A673 (cell line): ENCODE measurements around the gene C2CD3. TPM values are rescaled to one million over a fixed set of nuclear protein-coding genes. Genes with fewer than 3 reads are reported as not detected.

Experiments
- BruUV-seq: library from RNA; stranded (reverse); fragments of 400-500 nt; replicated peaks from 2 replicates; lab custom pipeline; 2021; lab: Mats Ljungman, UMichigan
- CTCF ChIA-PET: fragments of 300-600 bp; sonication (Branson Sonifier 250); formaldehyde crosslinking; loops from one replicate; lab custom pipeline; 2022; ENCODE audit warnings: antibody characterized with exemption; lab: Charles Lee
- POLR2A ChIA-PET: fragments of 300-600 bp; sonication (Branson Sonifier 250); formaldehyde crosslinking; loops from one replicate; lab custom pipeline; 2022; ENCODE audit warnings: antibody characterized with exemption; ENCODE audit not compliant: low non-redundant PET; lab: Charles Lee
- DNase-seq: peaks from one replicate; pipeline ENCODE4 v3.0.0-alpha.2; 2015; ENCODE audit warnings: low spot score
- H3K27ac ChIP-seq: fragments of 200-600 bp; sonication (generic); 2 replicates; pipeline ENCODE4 v1.5.1; 2016; ENCODE audit warnings: mixed run types, low read depth, mild to moderate bottlenecking, mixed read lengths, antibody characterized with exemption, low read length; ENCODE audit not compliant: poor library complexity, severe bottlenecking
- H3K27me3 ChIP-seq: fragments of 200-600 bp; sonication (generic); replicated peaks from 2 replicates; pipeline ENCODE4 v1.6.1; 2017; ENCODE audit warnings: mixed run types, low read depth, mild to moderate bottlenecking, mixed read lengths, antibody characterized with exemption, low read length; ENCODE audit not compliant: insufficient read depth, poor library complexity
- H3K36me3 ChIP-seq: fragments of 200-600 bp; sonication (generic); 2 replicates; pipeline ENCODE4 v1.6.1; 2016; ENCODE audit warnings: mixed run types, mild to moderate bottlenecking, mixed read lengths, antibody characterized with exemption, low read length; ENCODE audit not compliant: insufficient read depth, poor library complexity, severe bottlenecking
- H3K4me1 ChIP-seq: fragments of 200-600 bp; sonication (generic); 2 replicates; pipeline ENCODE4 v1.6.1; 2017; ENCODE audit warnings: mixed run types, mild to moderate bottlenecking, mixed read lengths, antibody characterized with exemption, low read length; ENCODE audit not compliant: insufficient read depth, poor library complexity, severe bottlenecking
- H3K4me3 ChIP-seq: fragments of 200-600 bp; sonication (generic); 2 replicates; pipeline ENCODE4 v1.5.1; 2016; ENCODE audit warnings: low read depth, mixed run types, mild to moderate bottlenecking, mixed read lengths, low read length; ENCODE audit not compliant: poor library complexity, severe bottlenecking
- H3K9me3 ChIP-seq: fragments of 200-600 bp; sonication (generic); 2 replicates; pipeline ENCODE4 v1.6.1; 2016; ENCODE audit warnings: mixed run types, low read depth, mild to moderate bottlenecking, mixed read lengths, antibody characterized with exemption, low read length; ENCODE audit not compliant: poor library complexity, severe bottlenecking
- EZH2 ChIP-seq: fragments of 200-600 bp; sonication (generic); IDR thresholded peaks from 2 replicates; pipeline ENCODE4 v1.6.1; 2017; ENCODE audit warnings: borderline replicate concordance, low read depth, mild to moderate bottlenecking, mixed read lengths, antibody characterized with exemption, low read length; ENCODE audit not compliant: poor library complexity, severe bottlenecking
- intact Hi-C: fragments of 100-400 bp; cut with micrococcal nuclease; formaldehyde crosslinking; loops from one replicate; pipeline ENCODE4 v1.10.0; 2022; ENCODE audit not compliant: unreplicated experiment
- total RNA-seq: library from RNA; stranded (reverse); gene quantifications from 2 replicates; pipeline ENCODE4 v1.2.3, GENCODE V29; 2021
- TF ChIP-seq, protein P1 (sequence below): fragments of 300-800, 200-600 bp; sonication (generic); conservative IDR thresholded peaks from 2 replicates; pipeline ENCODE4 v1.5.1; 2017; ENCODE audit warnings: low read depth, mild to moderate bottlenecking, antibody characterized with exemption, low read length, moderate library complexity, mixed read lengths

C2CD3 gene
- total RNA-seq, 1 experiment from 2014 or later = 49.1 TPM

DNA sequence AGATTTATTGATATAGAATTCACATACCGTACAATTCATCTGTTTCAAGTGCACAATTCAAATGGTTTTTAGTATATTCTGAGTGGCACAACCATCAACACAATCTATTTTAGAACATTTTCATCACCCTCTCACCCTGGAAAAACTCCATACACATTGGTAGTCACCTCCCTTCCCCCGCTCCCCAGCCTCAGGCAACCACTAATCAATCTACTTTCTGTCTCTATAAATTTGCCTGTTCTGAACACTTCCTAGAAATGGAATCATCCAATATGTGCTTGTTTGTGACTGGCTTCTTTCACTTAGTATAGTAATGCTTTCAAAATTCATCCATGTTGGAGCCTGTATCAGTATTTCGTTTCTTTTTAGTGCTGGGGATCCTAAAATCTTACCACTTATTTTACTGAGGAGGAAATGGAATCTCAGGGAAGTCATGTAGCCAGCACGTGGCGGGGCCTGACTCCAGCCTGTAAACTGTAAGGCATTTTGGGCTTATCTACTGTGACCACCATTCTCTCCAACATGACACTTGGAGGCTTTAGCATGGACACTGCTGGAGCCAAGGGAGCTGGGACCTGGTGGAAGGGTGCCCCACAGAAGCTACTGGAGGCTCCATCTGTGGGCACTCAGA lies 161.0 kb downstream of the C2CD3 start:
- Histone ChIP-seq H3K36me3 (no peaks in the 10 kb centered on the region), H3K9me3 (no peaks in the 10 kb centered on the region), H3K27ac (no peak overlapping the region), H3K27me3 (no peaks in the 10 kb centered on the region), H3K4me1 (no peaks in the 10 kb centered on the region), H3K4me3 (no peak overlapping the region)
- ChIA-PET POLR2A (no interaction called here), CTCF (no interaction called here)
- intact Hi-C loops = no loop called here
- TF ChIP-seq EZH2 = no peak
- TF ChIP-seq, protein P1, sequence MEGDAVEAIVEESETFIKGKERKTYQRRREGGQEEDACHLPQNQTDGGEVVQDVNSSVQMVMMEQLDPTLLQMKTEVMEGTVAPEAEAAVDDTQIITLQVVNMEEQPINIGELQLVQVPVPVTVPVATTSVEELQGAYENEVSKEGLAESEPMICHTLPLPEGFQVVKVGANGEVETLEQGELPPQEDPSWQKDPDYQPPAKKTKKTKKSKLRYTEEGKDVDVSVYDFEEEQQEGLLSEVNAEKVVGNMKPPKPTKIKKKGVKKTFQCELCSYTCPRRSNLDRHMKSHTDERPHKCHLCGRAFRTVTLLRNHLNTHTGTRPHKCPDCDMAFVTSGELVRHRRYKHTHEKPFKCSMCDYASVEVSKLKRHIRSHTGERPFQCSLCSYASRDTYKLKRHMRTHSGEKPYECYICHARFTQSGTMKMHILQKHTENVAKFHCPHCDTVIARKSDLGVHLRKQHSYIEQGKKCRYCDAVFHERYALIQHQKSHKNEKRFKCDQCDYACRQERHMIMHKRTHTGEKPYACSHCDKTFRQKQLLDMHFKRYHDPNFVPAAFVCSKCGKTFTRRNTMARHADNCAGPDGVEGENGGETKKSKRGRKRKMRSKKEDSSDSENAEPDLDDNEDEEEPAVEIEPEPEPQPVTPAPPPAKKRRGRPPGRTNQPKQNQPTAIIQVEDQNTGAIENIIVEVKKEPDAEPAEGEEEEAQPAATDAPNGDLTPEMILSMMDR = no peak
- no peak for DNase-seq
- BruUV-seq = no TSS peak

- no TSS peak for BruUV-seq
- Histone ChIP-seq H3K9me3 (no peaks in the 10 kb centered on the region), H3K36me3 (no peaks in the 10 kb centered on the region), H3K27ac (no peak overlapping the region), H3K27me3 (no peaks in the 10 kb centered on the region), H3K4me3 (no peak overlapping the region), H3K4me1 (no peaks in the 10 kb centered on the region)
- DNase-seq = no peak
- ChIA-PET POLR2A (no interaction called here), CTCF (no interaction called here)
- TF ChIP-seq, protein P1 = no peak
- no peak for TF ChIP-seq EZH2
- intact Hi-C loops = no loop called here
These were observed 161.6 kb downstream of the C2CD3 start for GRCh38 chr11:74009230-74009547.

DNA sequence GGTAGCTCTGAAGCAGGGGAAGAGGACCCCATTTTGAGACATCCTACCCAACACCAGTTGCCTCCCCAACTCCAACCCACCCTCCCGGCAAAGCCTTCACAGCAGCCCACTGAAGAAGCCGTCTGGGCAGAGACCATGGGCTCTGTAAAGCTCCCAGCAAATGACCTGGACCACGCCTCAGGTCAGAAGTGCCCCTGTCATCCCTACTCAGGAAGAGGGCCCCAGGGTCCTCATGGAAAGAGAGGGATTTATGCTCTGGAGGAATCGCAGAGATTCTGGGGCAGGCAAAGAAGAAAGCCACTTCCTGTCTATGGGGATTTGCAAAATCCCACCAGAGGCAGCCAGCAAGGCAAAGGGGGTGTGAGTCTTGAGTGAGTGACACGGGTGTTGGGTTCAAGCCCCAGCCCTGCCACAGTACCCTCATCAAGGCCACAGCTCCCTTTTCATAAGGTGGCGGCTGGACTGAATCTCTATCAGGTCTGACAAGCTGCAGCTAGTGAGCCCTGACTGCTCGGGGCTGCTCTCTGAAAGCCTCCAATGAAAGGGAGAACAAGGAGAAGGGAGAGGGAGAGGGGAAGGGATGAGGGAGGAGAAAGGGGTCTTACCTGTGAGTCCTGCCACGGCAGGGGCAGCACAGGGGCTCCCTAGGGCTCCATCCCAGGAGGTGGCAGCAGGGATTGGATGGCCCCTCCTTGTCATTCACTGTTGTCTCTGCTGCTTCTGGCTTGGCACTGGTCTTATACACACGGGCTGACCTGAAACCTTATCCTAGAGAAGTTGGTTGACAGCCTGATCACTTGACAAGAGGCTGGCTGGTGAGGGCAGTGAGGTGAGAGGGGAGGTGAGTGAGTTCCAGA lies 162.2 kb downstream of the C2CD3 start, which contains the start of gene UCP3:
Gene UCP3 (minus strand): TSS at position 713 of the 857 bp plus-strand sequence. CDS start 2,043 bp downstream, outside the sequence.
- no peak for TF ChIP-seq EZH2
- TF ChIP-seq, protein P1 = no peak
- Histone ChIP-seq H3K27me3 (no peaks in the 10 kb centered on the region), H3K9me3 (no peaks in the 10 kb centered on the region), H3K4me1 (no peaks in the 10 kb centered on the region), H3K27ac (no peak within 1 kb of the TSS), H3K36me3 (no peaks in the 10 kb centered on the region), H3K4me3 (no peak within 1 kb of the TSS)
- intact Hi-C loops = no loop called here
- ChIA-PET CTCF (no interaction called here), POLR2A (no interaction called here)
- BruUV-seq = no TSS peak
- DNase-seq = no peak
